ENCODE results near the gene TNRC6C. TPM values are rescaled to one million over a fixed set of nuclear protein-coding genes. Genes with fewer than 3 reads are reported as not detected.
A peak's percentile ranks its signal among the peaks of the same experiment; 100 is the strongest.

The TNRC6C gene
- total and polyA plus RNA-seq, 9 of the 15 experiments (the other 6 are each of a cell fraction or from before 2014, with no cell fraction given): 0.20 to 4.9 (median 2.3) TPM

- peak; percentile 82 for TF ChIP-seq CCNT2 (IDR thresholded peaks at IDR 0.05; ENCODE audit: borderline replicate concordance, extremely low read depth, insufficient read length, low read depth, low read length)
- TF ChIP-seq, protein P1, sequence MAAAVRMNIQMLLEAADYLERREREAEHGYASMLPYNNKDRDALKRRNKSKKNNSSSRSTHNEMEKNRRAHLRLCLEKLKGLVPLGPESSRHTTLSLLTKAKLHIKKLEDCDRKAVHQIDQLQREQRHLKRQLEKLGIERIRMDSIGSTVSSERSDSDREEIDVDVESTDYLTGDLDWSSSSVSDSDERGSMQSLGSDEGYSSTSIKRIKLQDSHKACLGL (CRISPR knock-in tag; IDR thresholded peaks at IDR 0.05; ENCODE audit: borderline replicate concordance, poor library complexity, severe bottlenecking): no peak
- no peak for TF ChIP-seq ZNF699 (CRISPR knock-in tag; IDR thresholded peaks at IDR 0.05; ENCODE audit: insufficient replicate concordance)
- TF ChIP-seq MAZ (CRISPR knock-in tag; conservative IDR thresholded peaks at IDR 0.05 in 1 of 2, IDR thresholded peaks at IDR 0.05 in 1 of 2): peak; percentile 81 to 85
- peak; percentile 50 for TF ChIP-seq KDM5B (IDR thresholded peaks at IDR 0.05; ENCODE audit: insufficient replicate concordance, low read depth, low read length)
- no peak for TF ChIP-seq ZBTB8A (IDR thresholded peaks at IDR 0.05; ENCODE audit: partially characterized antibody)
- TF ChIP-seq SMARCA5 (IDR thresholded peaks at IDR 0.05): no peak
- no peak for TF ChIP-seq SMC3 (conservative IDR thresholded peaks at IDR 0.05; ENCODE audit: insufficient read depth, low read depth, low read length)
- no peak for TF ChIP-seq HDGF (IDR thresholded peaks at IDR 0.05)
- no peak for TF ChIP-seq RHOXF2B (CRISPR knock-in tag; conservative IDR thresholded peaks at IDR 0.05)
- TF ChIP-seq ELK3 (CRISPR knock-in tag; IDR thresholded peaks at IDR 0.05): no peak
- TF ChIP-seq ZKSCAN3 (CRISPR knock-in tag; IDR thresholded peaks at IDR 0.05): no peak
- TF ChIP-seq ZHX1 (conservative IDR thresholded peaks at IDR 0.05; ENCODE audit: low read length): no peak
- TF ChIP-seq, protein P2, sequence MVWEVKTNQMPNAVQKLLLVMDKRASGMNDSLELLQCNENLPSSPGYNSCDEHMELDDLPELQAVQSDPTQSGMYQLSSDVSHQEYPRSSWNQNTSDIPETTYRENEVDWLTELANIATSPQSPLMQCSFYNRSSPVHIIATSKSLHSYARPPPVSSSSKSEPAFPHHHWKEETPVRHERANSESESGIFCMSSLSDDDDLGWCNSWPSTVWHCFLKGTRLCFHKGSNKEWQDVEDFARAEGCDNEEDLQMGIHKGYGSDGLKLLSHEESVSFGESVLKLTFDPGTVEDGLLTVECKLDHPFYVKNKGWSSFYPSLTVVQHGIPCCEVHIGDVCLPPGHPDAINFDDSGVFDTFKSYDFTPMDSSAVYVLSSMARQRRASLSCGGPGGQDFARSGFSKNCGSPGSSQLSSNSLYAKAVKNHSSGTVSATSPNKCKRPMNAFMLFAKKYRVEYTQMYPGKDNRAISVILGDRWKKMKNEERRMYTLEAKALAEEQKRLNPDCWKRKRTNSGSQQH (CRISPR knock-in tag; IDR thresholded peaks at IDR 0.05): no peak
- TF ChIP-seq TBP (optimal IDR thresholded peaks at IDR 0.05; ENCODE audit: low read depth, low read length): peak; percentile 42
- TF ChIP-seq STAT5A (IDR thresholded peaks at IDR 0.05; ENCODE audit: borderline replicate concordance, low read length): peak; percentile 73; the same call in 1 of the 2 replicates
- TF ChIP-seq KLF16 (IDR thresholded peaks at IDR 0.05): peak; percentile 87
- TF ChIP-seq ARNT (IDR thresholded peaks at IDR 0.05): peak; percentile 76 to 93; a peak in 2 of 4 replicates
- 0 out of 4 replicates have a peak, but pooled peaks of 1 of the 2 experiments have one; percentile 45 for TF ChIP-seq ETV6 (IDR thresholded peaks at IDR 0.05; ENCODE audit: borderline replicate concordance in 1 of 2, low read depth in 2 of 2, low read length in 1 of 2)
- TF ChIP-seq ETV6 (CRISPR knock-in tag; IDR thresholded peaks at IDR 0.05; ENCODE audit: borderline replicate concordance): no peak
- peak; percentile 84 for TF ChIP-seq SPI1 (IDR thresholded peaks at IDR 0.05; ENCODE audit: borderline replicate concordance, low read depth, low read length)
- TF ChIP-seq ZC3H8 (IDR thresholded peaks at IDR 0.05): no peak
- TF ChIP-seq ARID1B (IDR thresholded peaks at IDR 0.05): peak; percentile 94
- TF ChIP-seq NFIX (CRISPR knock-in tag; IDR thresholded peaks at IDR 0.05; ENCODE audit: low read depth): no peak
Measured at GRCh38 chr17:78128551-78129350, 170.2 kb downstream of the TNRC6C start, which contains the start of gene TMC6 (continued).
